HG02610 (cell line): ENCODE results near the gene AUTS2.
"Not testable (repeated sequence)": the region's sequence is repeated elsewhere in the genome, so short reads cannot be mapped to it uniquely, and the experiment has no call there.

ENCODE experiments used
- ATAC-seq: cut with Tn5 transposase; IDR thresholded peaks from one replicate; pipeline ENCODE4 v1.9.1; 2021; ENCODE audit warnings: mild to moderate bottlenecking, moderate library complexity; ENCODE audit not compliant: unreplicated experiment

Gene AUTS2

DNA sequence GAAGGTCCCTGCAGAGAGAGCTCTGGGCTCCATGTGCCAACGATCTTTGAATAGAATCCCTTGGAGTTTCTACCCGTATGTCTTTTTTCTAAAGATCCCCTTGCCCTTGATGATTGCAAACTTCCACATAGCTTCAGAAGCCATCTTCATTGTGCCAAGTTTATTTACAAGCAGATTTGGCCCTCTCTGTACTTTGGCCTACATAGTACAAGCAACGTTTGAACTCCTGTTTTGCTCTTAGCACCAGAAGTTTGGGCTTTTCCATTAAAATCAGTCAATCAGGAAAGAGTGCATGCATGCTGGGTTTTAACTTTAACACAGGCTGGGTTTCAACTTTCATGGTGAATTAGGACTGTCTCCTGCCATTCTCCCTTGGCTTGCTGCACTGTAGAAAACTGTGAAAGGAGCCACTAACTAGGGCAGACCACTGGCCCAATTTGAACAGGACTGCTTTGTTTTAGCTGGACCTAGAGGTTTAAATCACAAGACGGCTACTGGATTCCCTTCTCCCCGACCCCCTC, 976.1 kb downstream of the AUTS2 start:
- ATAC-seq = no peak

DNA sequence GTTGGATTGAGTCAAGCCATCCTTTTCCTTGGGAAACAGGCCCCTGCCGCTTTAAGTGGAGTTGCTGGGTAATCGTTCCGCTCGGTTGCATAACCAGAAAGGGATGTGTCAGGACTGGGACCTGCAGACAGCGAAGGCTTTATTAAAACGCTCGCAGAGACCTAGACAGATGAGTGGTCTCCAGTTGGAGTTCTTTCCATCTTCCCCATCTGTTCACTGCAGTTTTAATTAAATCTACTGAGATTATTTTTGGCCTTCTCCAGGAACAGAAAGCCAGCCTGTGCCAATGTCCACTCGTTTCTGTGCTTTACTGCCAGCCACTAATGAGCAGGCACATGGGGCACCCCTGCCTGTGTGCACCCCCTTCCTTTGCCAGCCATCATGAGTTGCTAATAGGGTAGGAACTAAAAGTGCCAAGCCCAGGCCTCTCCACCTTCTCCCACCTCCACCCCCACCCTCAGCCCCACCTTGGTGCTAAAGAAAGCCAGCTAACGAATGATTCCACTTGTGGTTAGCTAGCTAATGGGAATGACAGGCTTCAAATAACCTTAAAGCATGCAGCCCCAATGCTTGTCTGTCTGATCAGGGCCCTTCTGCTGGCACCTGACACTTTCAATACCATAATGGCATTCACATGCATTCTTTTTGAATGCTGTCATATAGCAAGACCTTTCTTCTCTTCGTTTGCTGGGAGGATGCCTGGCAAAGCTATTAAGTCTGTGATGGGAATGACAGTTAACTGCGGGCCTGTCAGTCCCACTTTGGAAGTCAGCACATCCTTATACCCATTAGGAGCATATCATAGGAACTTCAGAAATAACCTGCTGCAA, 976.9 kb downstream of the AUTS2 start:
- ATAC-seq = no peak

GRCh38 chr7:70577078-70577477, 978.8 kb downstream of the AUTS2 start:
- ATAC-seq = no peak

- no peak for ATAC-seq
Measured at GRCh38 chr7:70578131-70578530, 979.9 kb downstream of the AUTS2 start.

- no peak for ATAC-seq
Measured at GRCh38 chr7:70579397-70580097, 981.3 kb downstream of the AUTS2 start.

- ATAC-seq = no peak
Measured at GRCh38 chr7:70580161-70580560, 981.9 kb downstream of the AUTS2 start.

DNA sequence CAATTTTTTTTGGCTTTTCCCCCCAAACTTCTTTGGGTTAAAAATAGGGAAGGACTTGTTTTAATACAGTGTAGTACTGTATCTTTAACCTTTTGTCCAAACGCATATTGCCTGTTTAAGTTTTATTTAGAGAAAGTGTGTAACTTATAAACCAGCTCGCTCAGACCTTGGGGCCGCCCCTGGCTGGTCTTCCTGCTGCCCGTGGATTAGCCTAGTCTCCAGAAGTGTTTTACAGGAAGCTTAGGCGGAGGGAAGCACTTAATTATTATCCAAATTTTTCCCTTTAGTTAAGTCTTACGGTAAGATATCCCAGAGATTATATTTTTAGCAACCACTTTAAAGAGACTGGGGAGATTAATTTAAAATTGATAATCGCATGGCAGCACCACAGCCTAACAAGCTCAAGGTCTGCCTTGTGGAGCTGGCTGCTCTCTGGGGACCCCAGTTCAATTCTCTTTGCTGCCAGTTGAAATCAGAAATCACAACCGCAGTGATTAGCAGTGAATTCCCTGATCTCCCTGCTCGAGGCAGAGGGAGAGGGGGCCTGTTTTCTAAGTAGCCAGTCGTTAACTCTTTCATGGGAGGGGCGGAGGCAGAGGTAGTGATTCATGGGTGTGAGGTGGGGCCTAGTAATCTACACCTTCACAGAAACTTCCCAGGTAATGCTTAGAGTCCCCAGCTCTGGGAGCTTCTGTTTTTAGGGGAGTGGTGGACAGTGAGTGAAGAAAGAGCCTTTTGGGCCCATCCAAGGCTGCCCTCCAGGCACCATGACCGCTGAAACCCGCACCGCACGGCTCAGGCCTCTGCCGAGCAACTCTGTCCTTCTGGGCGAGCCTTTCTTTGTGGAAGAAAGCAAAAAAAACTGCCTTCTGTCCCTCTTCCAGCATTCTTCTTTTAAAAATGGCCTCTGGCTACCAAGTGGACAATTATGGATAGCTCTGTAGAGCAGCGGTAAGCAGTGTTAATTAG, 984.9 kb downstream of the AUTS2 start:
- no peak for ATAC-seq

DNA sequence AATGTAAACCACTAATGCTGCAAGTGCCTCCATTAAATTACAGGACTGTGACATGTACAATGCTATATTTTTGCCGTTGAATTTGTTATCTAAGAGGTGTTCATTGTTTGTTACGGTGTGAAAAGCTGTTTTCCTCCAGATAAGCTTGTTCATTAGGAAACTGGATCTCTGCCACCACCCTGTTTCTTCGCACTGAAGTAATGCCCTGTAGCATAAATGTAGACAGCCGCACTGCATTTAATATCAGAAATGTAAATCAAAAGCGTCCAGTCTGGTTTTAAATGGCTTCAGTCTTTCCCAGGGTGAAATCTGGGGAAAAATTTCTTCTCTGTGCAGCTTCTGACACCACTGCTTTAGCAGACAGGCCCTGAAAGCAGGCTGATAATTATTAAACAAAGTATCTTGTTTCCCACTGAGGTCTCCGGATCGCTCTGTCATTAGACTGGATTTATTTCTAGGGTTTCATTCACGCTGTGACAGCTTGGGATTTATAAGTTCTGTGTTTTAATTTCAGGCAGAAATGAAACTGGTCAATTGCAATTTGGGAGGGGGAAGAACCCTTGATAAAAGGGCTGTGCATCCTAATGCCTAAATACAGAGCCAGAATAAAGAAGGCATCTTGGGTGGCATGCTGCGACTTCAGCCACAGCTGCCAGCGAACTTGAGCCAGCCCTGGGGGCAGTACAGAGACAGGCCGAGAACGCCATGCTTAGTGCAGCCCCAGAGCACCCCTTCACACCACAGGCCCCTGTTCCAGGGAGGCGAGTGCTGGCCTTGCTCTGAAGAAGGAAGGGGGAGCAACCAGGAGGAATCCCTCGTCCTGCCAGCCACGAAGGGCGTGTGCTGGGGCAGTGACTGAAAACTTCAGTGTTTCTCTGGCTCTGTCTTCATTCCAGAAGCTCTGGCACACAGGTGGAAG, 985.9 kb downstream of the AUTS2 start:
- ATAC-seq = no peak

- no peak for ATAC-seq
Measured at GRCh38 chr7:70585071-70585470, 986.8 kb downstream of the AUTS2 start.

- ATAC-seq = no peak
Measured at GRCh38 chr7:70586822-70587221, 988.5 kb downstream of the AUTS2 start.

- ATAC-seq = no peak
Measured at GRCh38 chr7:70587739-70588138, 989.5 kb downstream of the AUTS2 start.

GRCh38 chr7:70588191-70588921, 990.1 kb downstream of the AUTS2 start:
- ATAC-seq = no peak

- no peak for ATAC-seq
Measured at GRCh38 chr7:70589010-70589409, 990.7 kb downstream of the AUTS2 start.

- ATAC-seq = peak; percentile 69
Measured at GRCh38 chr7:70589590-70589989, 991.3 kb downstream of the AUTS2 start.

- peak; percentile 29 for ATAC-seq
Measured at GRCh38 chr7:70590126-70590854, 992.0 kb downstream of the AUTS2 start.

- ATAC-seq = no peak
Measured at GRCh38 chr7:70591643-70592042, 993.4 kb downstream of the AUTS2 start.

- ATAC-seq = no peak
Measured at GRCh38 chr7:70592171-70592570, 993.9 kb downstream of the AUTS2 start.

DNA sequence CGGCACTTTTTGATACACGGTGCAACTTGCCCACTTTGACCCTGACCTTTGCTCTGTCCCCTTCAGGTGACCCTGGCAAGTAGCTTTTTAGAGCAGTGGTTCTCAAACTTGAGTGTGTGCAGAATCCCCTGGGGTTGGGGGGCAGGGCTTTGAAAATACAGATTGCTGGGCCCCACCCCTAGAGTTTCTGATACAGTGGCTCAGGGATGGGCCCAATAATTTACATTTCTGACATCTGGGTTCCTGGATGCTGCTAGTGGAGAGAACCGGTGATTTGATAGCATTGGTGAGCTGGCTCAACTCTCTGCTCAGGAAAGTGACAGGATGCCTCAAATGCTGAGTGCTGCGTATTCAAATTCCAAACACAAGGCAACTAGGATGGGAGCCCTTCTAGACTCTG, 995.9 kb downstream of the AUTS2 start:
- no peak for ATAC-seq

DNA sequence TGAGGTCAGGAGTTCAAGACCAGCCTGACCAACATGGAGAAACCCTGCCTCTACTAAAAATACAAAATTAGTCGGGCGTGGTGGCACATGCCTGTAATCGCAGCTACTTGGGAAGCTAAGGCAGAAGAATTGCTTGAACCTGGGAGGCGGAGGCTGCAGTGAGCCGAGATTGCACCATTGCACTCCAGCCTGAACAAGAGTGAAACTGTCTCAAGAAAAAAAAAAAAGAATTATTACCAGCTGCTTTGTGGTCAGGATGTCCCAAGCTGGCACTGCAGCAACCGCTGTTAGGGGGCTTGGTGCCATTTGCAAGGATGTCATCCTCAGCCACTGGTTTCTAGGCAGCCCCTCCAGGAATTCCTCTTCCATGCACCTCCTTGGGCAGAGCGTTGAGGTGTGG, 996.6 kb downstream of the AUTS2 start:
- ATAC-seq = not testable (repeated sequence)
